Measurements from ENCODE around the gene CHSY1. TPM values are rescaled to one million over a fixed set of nuclear protein-coding genes. Genes with fewer than 3 reads are reported as not detected.

Gene CHSY1
- polyA plus RNA-seq, 2 of the 4 experiments (the other 2 are of a cell fraction): 16.0 to 28.1 TPM

DNA sequence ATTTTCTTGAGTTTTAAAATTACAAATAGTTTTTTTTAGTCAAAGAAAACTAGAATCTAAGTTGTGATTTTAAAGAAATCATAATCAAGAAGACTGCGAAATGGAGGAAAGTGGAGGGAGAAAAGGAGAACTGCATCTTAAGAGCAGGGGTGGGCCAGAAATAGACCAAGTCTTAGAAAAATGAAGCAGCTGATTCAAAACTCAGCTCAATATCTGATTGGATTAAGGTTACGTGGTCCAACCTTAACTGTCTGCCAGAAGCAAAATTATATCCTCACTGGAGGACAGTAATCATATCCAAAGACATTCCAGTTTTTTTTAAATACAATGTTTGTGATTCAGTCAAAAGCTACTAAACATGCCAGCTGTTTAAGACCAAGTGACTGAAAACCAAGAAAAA, 41.4 kb downstream of the CHSY1 start:
- Histone ChIP-seq H3K9me3 (no peaks in the 10 kb centered on the region), H3K27ac (no peak overlapping the region), H3K4me1 (peaks cover 6% of the 10 kb centered on the region; the same call in 1 of the 3 replicates), H3K4me2 (no peak overlapping the region), H3K4me3 (no peak overlapping the region)
- ATAC-seq: no peak
- ChIA-PET CTCF (interaction anchor here (1.1 kb wide), 1 partner anchor 18 kb away, joined by 3 read pairs; no protein-coding TSS in a partner anchor), POLR2A (no interaction called here)
- DNase-seq (ENCODE audit: low read depth in 1 of 2, low spot score in 1 of 2): no peak
- 90% methylated on average over 2 of the region's 2 CpGs for WGBS (ENCODE audit: missing lambda C conversion rate)
- no peak for TF ChIP-seq MAFK (IDR thresholded peaks at IDR 0.05; ENCODE audit: partially characterized antibody)
- TF ChIP-seq CEBPB (IDR thresholded peaks at IDR 0.05): no peak
- TF ChIP-seq, protein P1, sequence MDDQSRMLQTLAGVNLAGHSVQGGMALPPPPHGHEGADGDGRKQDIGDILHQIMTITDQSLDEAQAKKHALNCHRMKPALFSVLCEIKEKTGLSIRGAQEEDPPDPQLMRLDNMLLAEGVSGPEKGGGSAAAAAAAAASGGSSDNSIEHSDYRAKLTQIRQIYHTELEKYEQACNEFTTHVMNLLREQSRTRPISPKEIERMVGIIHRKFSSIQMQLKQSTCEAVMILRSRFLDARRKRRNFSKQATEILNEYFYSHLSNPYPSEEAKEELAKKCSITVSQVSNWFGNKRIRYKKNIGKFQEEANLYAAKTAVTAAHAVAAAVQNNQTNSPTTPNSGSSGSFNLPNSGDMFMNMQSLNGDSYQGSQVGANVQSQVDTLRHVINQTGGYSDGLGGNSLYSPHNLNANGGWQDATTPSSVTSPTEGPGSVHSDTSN (IDR thresholded peaks at IDR 0.05): no peak
- TF ChIP-seq ESRRA (IDR thresholded peaks at IDR 0.05; ENCODE audit: borderline replicate concordance, low read length): no peak
- no peak for TF ChIP-seq POLR2A (IDR thresholded peaks at IDR 0.05; ENCODE audit: low read length)
- TF ChIP-seq CHD2 (IDR thresholded peaks at IDR 0.05; ENCODE audit: low read length, partially characterized antibody): no peak
- TF ChIP-seq ZC3H11A (IDR thresholded peaks at IDR 0.05): no peak
- no peak for TF ChIP-seq GATA3 (IDR thresholded peaks at IDR 0.05; ENCODE audit: borderline replicate concordance)
- no peak for TF ChIP-seq MAZ (IDR thresholded peaks at IDR 0.05; ENCODE audit: borderline replicate concordance, low read depth, low read length)
- no peak for FAIRE-seq

DNA sequence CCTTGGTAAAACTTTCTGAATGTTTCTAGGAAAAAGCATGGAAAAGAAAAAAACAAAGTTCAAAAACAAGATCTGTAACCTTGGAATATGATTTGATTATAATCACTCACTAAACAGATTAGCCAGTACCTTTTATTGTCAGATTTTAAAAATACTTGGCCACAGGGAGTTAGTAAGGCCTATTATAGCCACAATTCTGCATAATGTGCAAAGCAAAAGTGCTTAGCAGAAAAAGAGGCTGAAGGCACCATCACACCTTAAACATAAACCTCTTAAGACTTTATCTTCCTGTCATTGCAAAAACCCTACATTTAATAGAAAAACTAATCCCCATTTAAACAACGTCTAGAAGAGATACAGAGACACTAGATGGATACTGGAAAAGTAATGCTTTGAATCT, 41.8 kb downstream of the CHSY1 start:
- DNase-seq (ENCODE audit: low read depth in 1 of 2, low spot score in 1 of 2) (no peak), ATAC-seq (no peak), FAIRE-seq (no peak)
- H3K9me3 ChIP-seq: no peaks in the 10 kb centered on the region
- no peak overlapping the region for H3K27ac ChIP-seq
- peaks cover 6% of the 10 kb centered on the region; the same call in 1 of the 3 replicates for H3K4me1 ChIP-seq
- TF ChIP-seq BHLHE40 (IDR thresholded peaks at IDR 0.05; ENCODE audit: low read depth, low read length) (no peak), SREBF2 (IDR thresholded peaks at IDR 0.05) (no peak), RNF2 (IDR thresholded peaks at IDR 0.05; ENCODE audit: borderline replicate concordance, low read depth) (no peak)
- H3K4me2 ChIP-seq: no peak overlapping the region
- ChIA-PET POLR2A (no interaction called here), CTCF (no interaction called here)
- no peak overlapping the region for H3K4me3 ChIP-seq
- 78% methylated on average over 1 of the region's 1 CpG for WGBS (ENCODE audit: missing lambda C conversion rate)

DNA sequence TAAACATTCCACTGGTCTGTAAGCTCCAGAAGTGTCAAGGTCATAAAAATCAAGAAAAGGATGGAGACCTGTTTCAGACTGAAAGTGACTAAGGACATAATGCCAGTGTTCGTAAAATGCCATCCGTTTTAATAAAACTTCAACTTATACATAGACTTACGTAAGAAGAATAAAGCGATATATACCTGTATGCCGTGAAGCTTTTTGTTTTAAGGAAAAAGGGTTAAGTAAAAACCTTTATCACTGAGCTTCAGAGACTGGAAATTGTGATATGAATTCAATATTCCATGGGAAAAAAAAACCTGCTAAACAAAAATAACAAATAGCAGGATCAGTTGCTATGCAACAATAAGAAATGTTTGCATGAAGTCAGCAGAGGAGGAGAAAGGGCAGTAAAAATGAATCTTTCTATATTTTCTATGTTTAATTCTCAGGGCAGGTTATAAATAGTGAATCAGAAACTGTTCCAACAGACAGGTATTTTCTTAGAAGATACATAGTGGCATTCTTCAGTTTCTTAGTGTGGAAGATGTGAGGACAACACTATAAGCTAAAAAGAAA, 42.5 kb downstream of the CHSY1 start:
- H3K9me3 ChIP-seq: no peaks in the 10 kb centered on the region
- ChIA-PET POLR2A (no interaction called here), CTCF (interaction anchor here (0.6 kb wide), 1 partner anchor 14 kb away, joined by 3 read pairs; no protein-coding TSS in a partner anchor)
- no peak overlapping the region for H3K4me3 ChIP-seq
- no peak overlapping the region for H3K4me2 ChIP-seq
- no peak overlapping the region for H3K27ac ChIP-seq
- peaks cover 6% of the 10 kb centered on the region; the same call in 1 of the 3 replicates for H3K4me1 ChIP-seq
- no peak for FAIRE-seq
- ATAC-seq: no peak
- 94% methylated on average over 5 of the region's 5 CpGs for WGBS (ENCODE audit: missing lambda C conversion rate)
- DNase-seq (ENCODE audit: low read depth in 1 of 2, low spot score in 1 of 2): no peak
- TF ChIP-seq ESRRA (IDR thresholded peaks at IDR 0.05; ENCODE audit: borderline replicate concordance, low read length): no peak
- TF ChIP-seq KDM1A (IDR thresholded peaks at IDR 0.05; ENCODE audit: low read depth): no peak
- no peak for TF ChIP-seq EP300 (IDR thresholded peaks at IDR 0.05)
- TF ChIP-seq CEBPB (IDR thresholded peaks at IDR 0.05): no peak
- TF ChIP-seq, protein P2, sequence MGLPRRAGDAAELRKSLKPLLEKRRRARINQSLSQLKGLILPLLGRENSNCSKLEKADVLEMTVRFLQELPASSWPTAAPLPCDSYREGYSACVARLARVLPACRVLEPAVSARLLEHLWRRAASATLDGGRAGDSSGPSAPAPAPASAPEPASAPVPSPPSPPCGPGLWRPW (IDR thresholded peaks at IDR 0.05): no peak
- no peak for TF ChIP-seq JUN (IDR thresholded peaks at IDR 0.05)
- no peak for TF ChIP-seq SMC3 (IDR thresholded peaks at IDR 0.05)
- TF ChIP-seq PHF8 (IDR thresholded peaks at IDR 0.05; ENCODE audit: borderline replicate concordance, low read depth): no peak
- no peak for TF ChIP-seq RFX5 (IDR thresholded peaks at IDR 0.05)
- TF ChIP-seq EHF (CRISPR knock-in tag; IDR thresholded peaks at IDR 0.05): no peak
- TF ChIP-seq, protein P3, sequence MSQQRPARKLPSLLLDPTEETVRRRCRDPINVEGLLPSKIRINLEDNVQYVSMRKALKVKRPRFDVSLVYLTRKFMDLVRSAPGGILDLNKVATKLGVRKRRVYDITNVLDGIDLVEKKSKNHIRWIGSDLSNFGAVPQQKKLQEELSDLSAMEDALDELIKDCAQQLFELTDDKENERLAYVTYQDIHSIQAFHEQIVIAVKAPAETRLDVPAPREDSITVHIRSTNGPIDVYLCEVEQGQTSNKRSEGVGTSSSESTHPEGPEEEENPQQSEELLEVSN (IDR thresholded peaks at IDR 0.05; ENCODE audit: borderline replicate concordance, low read depth): no peak
- no peak for TF ChIP-seq EHMT2 (IDR thresholded peaks at IDR 0.05; ENCODE audit: low read depth)
- no peak for TF ChIP-seq JUNB (IDR thresholded peaks at IDR 0.05)
- TF ChIP-seq, protein P4, sequence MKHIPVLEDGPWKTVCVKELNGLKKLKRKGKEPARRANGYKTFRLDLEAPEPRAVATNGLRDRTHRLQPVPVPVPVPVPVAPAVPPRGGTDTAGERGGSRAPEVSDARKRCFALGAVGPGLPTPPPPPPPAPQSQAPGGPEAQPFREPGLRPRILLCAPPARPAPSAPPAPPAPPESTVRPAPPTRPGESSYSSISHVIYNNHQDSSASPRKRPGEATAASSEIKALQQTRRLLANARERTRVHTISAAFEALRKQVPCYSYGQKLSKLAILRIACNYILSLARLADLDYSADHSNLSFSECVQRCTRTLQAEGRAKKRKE (CRISPR knock-in tag; IDR thresholded peaks at IDR 0.05; ENCODE audit: low read depth): no peak

Measured in A549 (cell line).